Liver (tissue), 9 donors: ENCODE measurements around the gene ZDHHC8. TPM values are rescaled to one million over a fixed set of nuclear protein-coding genes. Genes with fewer than 3 reads are reported as not detected.

ENCODE experiments used
- DNase-seq: peaks from one replicate; pipeline ENCODE4 v3.0.0-alpha.2; 2017; ENCODE audit warnings: low spot score
- H3K27ac ChIP-seq, 2 donors: one replicate each; pipeline ENCODE4 v1.7.0; 2013; ENCODE audit warnings: inconsistent platforms in 2 of 2, low read length in 2 of 2, control low read depth in 1 of 2, low read depth in 1 of 2, mild to moderate bottlenecking in 1 of 2
- H3K27me3 ChIP-seq, 4 donors: one replicate each; pipeline versions ENCODE4 v1.6.1 to v1.7.0; 2013; ENCODE audit warnings: low read length in 3 of 4, inconsistent platforms in 1 of 4, mild to moderate bottlenecking in 1 of 4, moderate library complexity in 1 of 4; ENCODE audit not compliant: control insufficient read depth in 4 of 4, insufficient read depth in 4 of 4
- H3K36me3 ChIP-seq, 4 donors: one replicate each; pipeline versions ENCODE4 v1.6.1 to v1.7.0; 2013; ENCODE audit warnings: low read length in 3 of 4, mild to moderate bottlenecking in 3 of 4, low read depth in 1 of 4, moderate library complexity in 1 of 4; ENCODE audit not compliant: control insufficient read depth in 4 of 4, insufficient read depth in 3 of 4
- H3K4me1 ChIP-seq, 4 donors: one replicate each; pipeline versions ENCODE4 v1.6.1 to v1.7.0; 2013; ENCODE audit warnings: low read length in 3 of 4, mild to moderate bottlenecking in 3 of 4, moderate library complexity in 1 of 4; ENCODE audit not compliant: control insufficient read depth in 4 of 4, insufficient read depth in 4 of 4
- H3K4me3 ChIP-seq, 3 donors: one replicate each; pipeline versions ENCODE4 v1.6.1 to v1.7.0; 2013; ENCODE audit warnings: low read length in 3 of 3, control low read depth in 1 of 3, low read depth in 1 of 3, mild to moderate bottlenecking in 1 of 3
- H3K9ac ChIP-seq, 2 donors: one replicate each; pipeline ENCODE4 v1.7.0; 2013; ENCODE audit warnings: low read length in 2 of 2, mild to moderate bottlenecking in 2 of 2, moderate library complexity in 2 of 2, control low read depth in 1 of 2, low read depth in 1 of 2
- H3K9me3 ChIP-seq, 4 donors: one replicate each; pipeline versions ENCODE4 v1.6.1 to v1.7.0; 2013; ENCODE audit warnings: low read length in 3 of 4; ENCODE audit not compliant: control insufficient read depth in 4 of 4
- CTCF ChIP-seq: fragments of 150-350 bp; IDR thresholded peaks from 2 replicates; pipeline ENCODE4 v1.5.1; 2017; ENCODE audit warnings: improper control_type of control experiment, low read depth, low read length; ENCODE audit not compliant: missing input control
- EGR1 ChIP-seq, 2 donors: IDR thresholded peaks; 2 replicates each; pipeline ENCODE4 v1.6.1; 2016 to 2018; ENCODE audit warnings: antibody characterized with exemption in 2 of 2, low read depth in 2 of 2
- FOXA1 ChIP-seq: IDR thresholded peaks from 2 replicates; pipeline ENCODE4 v1.6.1; 2016; ENCODE audit warnings: antibody characterized with exemption
- GABPA ChIP-seq, 2 donors: IDR thresholded peaks in 1 of 2; conservative IDR thresholded peaks in 1 of 2; 2 replicates each; pipeline ENCODE4 v1.6.1; 2016; ENCODE audit warnings: antibody characterized with exemption in 2 of 2, mild to moderate bottlenecking in 1 of 2, moderate library complexity in 1 of 2
- HNF4A ChIP-seq, 2 donors: conservative IDR thresholded peaks; 2 replicates each; pipeline ENCODE4 v1.6.1; 2016; ENCODE audit warnings: antibody characterized with exemption in 2 of 2, mild to moderate bottlenecking in 2 of 2
- HNF4G ChIP-seq: IDR thresholded peaks from 2 replicates; pipeline ENCODE4 v1.6.1; 2016; ENCODE audit warnings: antibody characterized with exemption
- JUND ChIP-seq, 2 donors: IDR thresholded peaks; 2 replicates each; pipeline ENCODE4 v1.6.1; 2016; ENCODE audit warnings: antibody characterized with exemption in 2 of 2
- MAX ChIP-seq: IDR thresholded peaks from 2 replicates; pipeline ENCODE4 v1.6.1; 2016; ENCODE audit warnings: antibody characterized with exemption
- NR2F2 ChIP-seq: IDR thresholded peaks from 2 replicates; pipeline ENCODE4 v1.6.1; 2016; ENCODE audit warnings: antibody characterized with exemption
- RAD21 ChIP-seq, 2 donors: IDR thresholded peaks; 2 replicates each; pipeline ENCODE4 v1.6.1; 2016; ENCODE audit warnings: antibody characterized with exemption in 2 of 2, mild to moderate bottlenecking in 2 of 2
- REST ChIP-seq: IDR thresholded peaks from 2 replicates; pipeline ENCODE4 v1.6.1; 2016; ENCODE audit warnings: antibody characterized with exemption, mild to moderate bottlenecking
- RXRA ChIP-seq, 2 donors: IDR thresholded peaks; 2 replicates each; pipeline ENCODE4 v1.6.1; 2017 to 2018; ENCODE audit warnings: antibody characterized with exemption in 2 of 2, mild to moderate bottlenecking in 1 of 2
- SP1 ChIP-seq: IDR thresholded peaks from 2 replicates; pipeline ENCODE4 v1.6.1; 2018; ENCODE audit warnings: antibody characterized with exemption, mild to moderate bottlenecking
- YY1 ChIP-seq: IDR thresholded peaks from 2 replicates; pipeline ENCODE4 v1.6.1; 2016; ENCODE audit warnings: antibody characterized with exemption, mild to moderate bottlenecking
- ZBTB33 ChIP-seq: IDR thresholded peaks from 2 replicates; pipeline ENCODE4 v1.6.1; 2016; ENCODE audit warnings: antibody characterized with exemption
- WGBS: extraction: QIAGEN DNeasy Blood & Tissue Kit; methylation state at CpG from one replicate; pipeline ENCODE4 v1.1.7; 2013; 5-methylcytosine and 5-hydroxymethylcytosine counted together
- polyA plus RNA-seq, 2 donors: library from polyadenylated mRNA; stranded (reverse) in 1 of 2; unstranded in 1 of 2; fragments of 200-250 nt in 1 of 2; fragments of >200 nt in 1 of 2; fragmentation: Nextera tagmentation in 1 of 2; extraction: Ambion mirVana in 1 of 2; gene quantifications; one replicate each; pipeline versions ENCODE4 v1.2.1 to v1.2.3, GENCODE V29; 2013 to 2015
- total RNA-seq, 2 donors: library from RNA; depleted of rRNA; stranded (reverse); fragments of >200 nt; gene quantifications; one replicate each; pipeline ENCODE4 v1.2.3, GENCODE V29; 2014
- donor health status: healthy.
- donor health status: healthy.
- donor health status: healthy.
- donor health status: healthy.
- donor health status: healthy.

ZDHHC8 gene
- total and polyA plus RNA-seq, 4 donors, result 2.9 to 11.8 (median 6.8) TPM

- Histone ChIP-seq H3K27ac (no peak overlapping the region), H3K4me3 (no peak overlapping the region), H3K9ac (no peak overlapping the region), H3K36me3 (peaks cover 14 to 61% (median 39%) of the 10 kb centered on the region in 4 donors), H3K4me1 (peaks cover 0 to 28% (median 18%) of the 10 kb centered on the region in 4 donors), H3K9me3 (no peaks in the 10 kb centered on the region), H3K27me3 (no peaks in the 10 kb centered on the region)
- TF ChIP-seq ZBTB33, result no peak
- TF ChIP-seq YY1, result no peak
- TF ChIP-seq REST, result no peak
- TF ChIP-seq NR2F2, result no peak
- no peak for TF ChIP-seq FOXA1
- TF ChIP-seq MAX, result no peak
- TF ChIP-seq EGR1 (IDR thresholded peaks at IDR 0.05; ENCODE audit: low read depth in 2 of 2), result no peak
- no peak for TF ChIP-seq HNF4G
- DNase-seq, result no peak
- WGBS, result 95% methylated on average over 20 of the region's 20 CpGs
Observed at GRCh38 chr22:20106205-20106848, 25.3 kb upstream of the ZDHHC8 start.

GRCh38 chr22:20106849-20107237, 24.8 kb upstream of the ZDHHC8 start:
- DNase-seq, result no peak
- H3K27me3 ChIP-seq, result no peaks in the 10 kb centered on the region
- WGBS, result 96% methylated on average over 10 of the region's 10 CpGs
- H3K9ac ChIP-seq, result no peak overlapping the region
- H3K4me3 ChIP-seq, result no peak overlapping the region
- TF ChIP-seq GABPA (IDR thresholded peaks at IDR 0.05 in 1 of 2, conservative IDR thresholded peaks at IDR 0.05 in 1 of 2), result no peak
- no peak for TF ChIP-seq RXRA (IDR thresholded peaks at IDR 0.05)
- TF ChIP-seq EGR1 (IDR thresholded peaks at IDR 0.05; ENCODE audit: low read depth in 2 of 2), result no peak
- TF ChIP-seq HNF4A (conservative IDR thresholded peaks at IDR 0.05), result no peak
- TF ChIP-seq HNF4G, result no peak
- no peak for TF ChIP-seq RAD21 (IDR thresholded peaks at IDR 0.05)
- TF ChIP-seq ZBTB33, result no peak
- no peak for TF ChIP-seq FOXA1
- TF ChIP-seq MAX, result no peak
- TF ChIP-seq JUND (IDR thresholded peaks at IDR 0.05), result no peak
- no peak for TF ChIP-seq CTCF
- no peak for TF ChIP-seq SP1
- no peak for TF ChIP-seq YY1
- no peak for TF ChIP-seq NR2F2
- peaks cover 0 to 24% (median 15%) of the 10 kb centered on the region in 4 donors for H3K4me1 ChIP-seq
- H3K9me3 ChIP-seq, result no peaks in the 10 kb centered on the region
- peaks cover 15 to 64% (median 41%) of the 10 kb centered on the region in 4 donors for H3K36me3 ChIP-seq
- H3K27ac ChIP-seq, result no peak overlapping the region
